ELF-1 (cell line): ENCODE results near the gene PNPLA7.
A peak's percentile ranks its signal among the peaks of the same experiment; 100 is the strongest.
"Not testable (repeated sequence)": the region's sequence is repeated elsewhere in the genome, so short reads cannot be mapped to it uniquely, and the experiment has no call there.

Experiments
- DNase-seq: peaks from one replicate; pipeline ENCODE4 v3.0.0-alpha.2; 2016; ENCODE audit warnings: low read depth, low spot score

PNPLA7 gene

GRCh38 chr9:137550231-137550621, at the start of gene PNPLA7:
Gene PNPLA7 (minus strand): TSS chr9:137550402. CDS start chr9:137550197, 205 bp downstream.
- peak; percentile 80 for DNase-seq

- DNase-seq, result no peak
These were observed 48.7 kb upstream of the PNPLA7 start for GRCh38 chr9:137598943-137599342.

GRCh38 chr9:137596577-137596976, 46.4 kb upstream of the PNPLA7 start:
- not testable (repeated sequence) for DNase-seq

- DNase-seq, result no peak
These were observed 43.0 kb upstream of the PNPLA7 start for GRCh38 chr9:137593176-137593575.

GRCh38 chr9:137592767-137593166, 42.6 kb upstream of the PNPLA7 start:
- no peak for DNase-seq

GRCh38 chr9:137590469-137591383, 40.5 kb upstream of the PNPLA7 start, which contains the start of gene ZMYND19:
Gene ZMYND19 (minus strand): TSS chr9:137590512. CDS start chr9:137590263, 249 bp downstream.
- peak; percentile 81 for DNase-seq

GRCh38 chr9:137590123-137590468, 39.9 kb upstream of the PNPLA7 start:
- no peak for DNase-seq

GRCh38 chr9:137589441-137590122, 39.4 kb upstream of the PNPLA7 start:
- no peak for DNase-seq

GRCh38 chr9:137588891-137589290, 38.7 kb upstream of the PNPLA7 start:
- no peak for DNase-seq

- DNase-seq, result no peak
These were observed 38.1 kb upstream of the PNPLA7 start for GRCh38 chr9:137588311-137588710.

GRCh38 chr9:137586854-137587253, 36.7 kb upstream of the PNPLA7 start:
- DNase-seq, result no peak

- no peak for DNase-seq
These were observed 33.8 kb upstream of the PNPLA7 start for GRCh38 chr9:137583957-137584356.

- DNase-seq, result no peak
These were observed 33.1 kb upstream of the PNPLA7 start for GRCh38 chr9:137583347-137583746.

- DNase-seq, result no peak
These were observed 32.2 kb upstream of the PNPLA7 start for GRCh38 chr9:137582286-137582860.

- peak; percentile 8 for DNase-seq
These were observed 31.4 kb upstream of the PNPLA7 start for GRCh38 chr9:137581361-137582285.

GRCh38 chr9:137580954-137581322, 30.7 kb upstream of the PNPLA7 start:
- no peak for DNase-seq

- peak; percentile 23 for DNase-seq
These were observed 30.2 kb upstream of the PNPLA7 start for GRCh38 chr9:137580209-137580953.

- no peak for DNase-seq
These were observed 29.0 kb upstream of the PNPLA7 start for GRCh38 chr9:137579259-137579604.

GRCh38 chr9:137578518-137579258, 28.5 kb upstream of the PNPLA7 start, which contains the start of gene DPH7:
Gene DPH7 (minus strand): TSS chr9:137578925. CDS start chr9:137578777, 148 bp downstream.
- peak; percentile 94 for DNase-seq
